Lower leg skin (tissue), 4 donors: ENCODE results near the gene CCDC116. TPM values are rescaled to one million over a fixed set of nuclear protein-coding genes. Genes with fewer than 3 reads are reported as not detected.

ENCODE experiments used
- DNase-seq, 2 donors: peaks; one replicate each; pipeline ENCODE4 v3.0.0-alpha.2; 2019; ENCODE audit warnings: low spot score in 2 of 2
- H3K4me3 ChIP-seq: fragments of 200-600 bp; sonication (generic); 2 replicates; pipeline ENCODE4 v1.5.1; 2017; ENCODE audit warnings: mild to moderate bottlenecking, low read depth; ENCODE audit not compliant: poor library complexity, severe bottlenecking
- POLR2A ChIP-seq, 2 donors: fragments of 450-650 bp; IDR thresholded peaks; one replicate each; pipeline ENCODE4 v1.6.1; 2016 to 2017; ENCODE audit warnings: antibody characterized with exemption in 2 of 2, mild to moderate bottlenecking in 1 of 2, moderate library complexity in 1 of 2
- WGBS, 2 donors: methylation state at CpG; one replicate each; pipeline ENCODE4 v1.1.5; 2018; 5-methylcytosine and 5-hydroxymethylcytosine counted together
- intact Hi-C: fragments of 100-400 bp; cut with DNase I; formaldehyde crosslinking; loops from one replicate; pipeline ENCODE4 v1.15.0; 2023; ENCODE audit warnings: low total_unique reads
- total RNA-seq, 4 donors: library from RNA; depleted of rRNA; stranded (reverse); fragments of >200 nt; gene quantifications; one replicate each; pipeline ENCODE4 v1.1.0, GENCODE V29; 2016
- TF ChIP-seq, protein P1 (sequence below), 3 donors: fragments of 450-650 bp; IDR thresholded peaks; one replicate each; pipeline ENCODE4 v1.5.1; 2016; ENCODE audit warnings: antibody characterized with exemption in 3 of 3, mild to moderate bottlenecking in 3 of 3, moderate library complexity in 2 of 3

The CCDC116 gene
- total RNA-seq, 4 donors from 2014 or later: 0.23 to 0.49 TPM; not detected in 2

DNA sequence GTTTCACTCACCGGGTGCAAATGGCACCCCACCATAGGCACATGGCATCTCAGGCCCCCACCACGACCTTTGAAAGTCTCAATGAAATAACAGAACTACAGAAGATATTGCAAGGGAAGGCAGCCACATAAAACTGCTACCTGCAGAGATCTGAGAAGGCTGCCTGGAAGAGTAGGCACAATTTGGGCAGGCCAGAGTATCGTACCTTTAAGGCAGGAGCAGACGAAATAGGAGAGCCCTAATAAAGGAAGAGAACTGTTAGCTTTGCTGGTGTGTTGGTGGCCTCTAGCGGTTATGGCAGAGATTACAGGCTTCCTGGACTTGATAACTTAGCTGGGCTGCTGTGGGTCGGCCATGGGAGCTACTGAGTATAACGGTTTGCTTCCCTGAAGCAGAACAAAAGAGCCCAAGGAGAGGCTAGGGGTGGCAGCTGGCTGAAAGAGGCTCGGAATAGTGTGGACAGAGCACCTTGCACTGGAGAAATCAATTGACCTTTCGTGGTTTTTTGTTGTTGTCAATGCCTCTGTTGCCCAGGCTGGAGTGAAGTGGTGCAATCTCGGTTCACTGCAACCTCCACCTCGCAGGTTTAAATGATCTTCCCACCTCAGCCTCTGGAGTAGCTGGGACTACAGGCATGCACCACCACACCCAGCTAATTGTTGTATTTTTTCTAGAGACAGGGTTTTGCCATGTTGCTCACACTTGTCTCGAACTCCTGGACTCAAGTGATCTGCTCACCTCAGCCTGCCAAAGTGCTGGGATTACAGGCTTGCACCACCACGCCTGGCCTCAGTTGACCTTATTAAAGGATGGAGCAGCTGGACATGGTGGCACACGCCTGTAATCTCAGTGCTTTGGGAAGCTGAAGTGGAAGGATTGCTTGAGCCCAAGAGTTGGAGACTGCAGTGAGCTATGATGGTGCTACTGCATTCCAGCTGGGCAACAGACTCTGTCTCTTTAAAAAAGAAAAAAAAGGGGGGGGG, 14.3 kb downstream of the CCDC116 start:
- DNase-seq: peak; percentile 73 to 92
- no peak overlapping the region for H3K4me3 ChIP-seq
- no peak for TF ChIP-seq POLR2A (IDR thresholded peaks at IDR 0.05)
- TF ChIP-seq, protein P1, sequence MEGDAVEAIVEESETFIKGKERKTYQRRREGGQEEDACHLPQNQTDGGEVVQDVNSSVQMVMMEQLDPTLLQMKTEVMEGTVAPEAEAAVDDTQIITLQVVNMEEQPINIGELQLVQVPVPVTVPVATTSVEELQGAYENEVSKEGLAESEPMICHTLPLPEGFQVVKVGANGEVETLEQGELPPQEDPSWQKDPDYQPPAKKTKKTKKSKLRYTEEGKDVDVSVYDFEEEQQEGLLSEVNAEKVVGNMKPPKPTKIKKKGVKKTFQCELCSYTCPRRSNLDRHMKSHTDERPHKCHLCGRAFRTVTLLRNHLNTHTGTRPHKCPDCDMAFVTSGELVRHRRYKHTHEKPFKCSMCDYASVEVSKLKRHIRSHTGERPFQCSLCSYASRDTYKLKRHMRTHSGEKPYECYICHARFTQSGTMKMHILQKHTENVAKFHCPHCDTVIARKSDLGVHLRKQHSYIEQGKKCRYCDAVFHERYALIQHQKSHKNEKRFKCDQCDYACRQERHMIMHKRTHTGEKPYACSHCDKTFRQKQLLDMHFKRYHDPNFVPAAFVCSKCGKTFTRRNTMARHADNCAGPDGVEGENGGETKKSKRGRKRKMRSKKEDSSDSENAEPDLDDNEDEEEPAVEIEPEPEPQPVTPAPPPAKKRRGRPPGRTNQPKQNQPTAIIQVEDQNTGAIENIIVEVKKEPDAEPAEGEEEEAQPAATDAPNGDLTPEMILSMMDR (IDR thresholded peaks at IDR 0.05): peak in 1 of 3 donors; percentile 68
- WGBS, 2 donors: 43 to 47% methylated on average over 14 of the region's 14 CpGs
- intact Hi-C loops: no loop called here

DNA sequence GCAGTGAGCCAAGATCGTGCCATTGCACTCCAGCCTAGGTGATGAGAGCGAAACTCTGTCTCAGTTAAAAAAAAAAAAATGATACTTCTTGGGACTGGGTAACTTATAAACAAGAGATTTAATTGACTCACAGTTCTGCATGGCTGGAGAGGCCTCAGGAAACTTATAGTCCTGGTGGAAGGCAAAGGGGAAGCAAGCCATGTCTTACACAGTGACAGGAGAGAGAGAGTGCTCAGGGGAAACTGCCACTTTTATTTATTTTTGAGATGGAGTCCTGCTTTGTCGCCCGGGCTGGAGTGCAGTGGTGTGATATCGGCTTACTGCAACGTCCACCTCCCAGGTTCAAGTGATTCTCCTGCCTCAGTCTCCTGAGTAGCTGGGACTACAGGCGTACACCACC, 17.7 kb downstream of the CCDC116 start:
- intact Hi-C loops: no loop called here

DNA sequence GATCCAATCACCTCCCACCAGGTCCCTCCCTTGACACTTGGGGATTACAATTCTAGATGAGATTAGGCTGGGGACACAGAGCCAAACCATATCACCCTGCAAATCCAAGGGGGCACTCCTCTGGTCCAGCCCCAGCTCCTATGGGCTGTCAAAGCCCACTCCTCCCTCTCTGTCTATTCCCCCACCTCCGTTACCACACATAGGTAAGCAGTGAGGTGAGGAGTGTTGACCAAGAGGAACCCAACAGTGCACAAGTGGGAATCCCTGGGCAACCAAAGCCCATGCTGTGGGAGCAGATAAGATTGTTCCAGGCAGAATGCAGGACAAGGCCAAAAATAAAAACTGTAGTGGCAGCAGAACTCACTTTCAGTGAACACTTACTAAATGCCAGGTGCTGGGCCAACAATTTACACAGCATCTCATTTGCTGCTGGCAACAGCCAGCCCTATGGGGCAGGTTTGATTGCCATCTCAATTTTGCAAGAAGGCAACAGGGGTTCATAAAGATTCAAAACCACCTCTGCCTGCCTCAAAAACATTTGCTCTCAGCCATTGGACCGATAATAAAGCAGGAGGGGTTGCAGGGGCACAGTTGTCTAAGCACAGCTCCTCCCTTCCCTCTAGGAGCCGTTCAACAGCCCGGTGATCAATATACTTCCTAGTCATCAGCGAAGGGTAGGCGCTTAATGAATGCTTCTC, 18.4 kb downstream of the CCDC116 start:
- DNase-seq: no peak
- no peak overlapping the region for H3K4me3 ChIP-seq
- WGBS, 2 donors: 22 to 26% methylated on average over 6 of the region's 6 CpGs
- TF ChIP-seq POLR2A (IDR thresholded peaks at IDR 0.05): no peak
- TF ChIP-seq, protein P1 (IDR thresholded peaks at IDR 0.05): no peak
- intact Hi-C loops: no loop called here

More for the DNA sequence above, 17.7 kb downstream of the CCDC116 start:
- 95 to 97% methylated on average over 7 of the region's 7 CpGs for WGBS, 2 donors
- H3K4me3 ChIP-seq: no peak overlapping the region
- no peak for DNase-seq
- TF ChIP-seq, protein P1 (IDR thresholded peaks at IDR 0.05): no peak
- no peak for TF ChIP-seq POLR2A (IDR thresholded peaks at IDR 0.05)

DNA sequence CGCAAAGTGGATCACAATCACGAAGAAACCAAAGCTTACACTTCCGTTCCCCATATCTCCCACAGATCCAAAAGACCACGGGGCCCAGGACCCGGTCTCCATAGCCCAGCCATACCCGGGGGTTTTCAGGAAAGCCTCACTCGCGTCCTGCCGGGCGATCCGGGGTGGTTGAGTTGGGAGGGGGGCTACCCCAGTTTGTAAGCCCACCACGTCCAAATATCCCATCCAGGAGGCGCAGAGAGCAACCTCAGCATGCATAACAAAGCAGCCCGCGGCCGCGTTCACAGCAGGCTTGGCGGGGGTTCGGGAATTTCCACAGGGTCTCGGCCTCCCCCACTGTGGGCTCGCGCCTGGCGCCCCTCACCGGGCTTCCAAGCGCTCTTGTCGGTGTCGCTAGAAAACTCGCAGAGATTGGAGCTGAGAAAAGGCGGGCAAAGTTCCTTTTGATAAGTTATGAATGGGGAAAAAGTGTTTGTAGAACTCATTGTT, 19.0 kb downstream of the CCDC116 start:
- no peak for TF ChIP-seq POLR2A (IDR thresholded peaks at IDR 0.05)
- TF ChIP-seq, protein P1 (IDR thresholded peaks at IDR 0.05): no peak
- DNase-seq: no peak
- H3K4me3 ChIP-seq: peak overlapping the region; percentile 34
- intact Hi-C loops: loop anchor here (1.0 kb wide), 1 partner anchor 25 kb away; no protein-coding TSS in a partner anchor
- WGBS, 2 donors: 2% methylated on average over 24 to 29 of the region's 29 CpGs

DNA sequence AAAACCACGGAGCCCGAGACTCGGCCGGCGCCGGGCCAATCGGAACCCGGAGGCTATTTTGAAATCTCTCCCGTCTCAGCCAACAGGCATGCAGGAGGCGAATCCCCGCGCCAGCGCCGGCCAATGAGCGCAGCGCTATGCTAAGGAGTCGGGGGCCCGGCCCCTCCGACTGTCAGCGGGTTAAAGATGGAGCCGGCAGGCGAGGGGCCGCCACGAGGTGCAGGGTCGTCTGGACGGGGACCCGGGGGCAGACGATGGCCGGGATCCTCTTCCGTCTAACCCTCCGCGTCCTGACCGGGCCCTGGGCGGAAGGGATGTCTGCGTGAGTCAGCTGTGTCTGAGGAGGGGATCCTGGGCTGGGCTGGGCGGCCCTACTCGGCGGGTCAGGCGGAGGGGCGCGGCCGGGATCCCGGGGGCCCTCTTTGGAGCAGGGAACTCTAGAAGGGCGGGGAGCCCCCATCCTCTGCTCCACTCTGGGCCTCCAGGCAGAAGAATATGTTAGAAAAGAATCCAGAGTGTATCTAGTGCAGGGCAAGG, 19.5 kb downstream of the CCDC116 start:
- DNase-seq: peak; percentile 87 to 97
- 0% methylated on average over 38 to 44 of the region's 44 CpGs for WGBS, 2 donors
- TF ChIP-seq, protein P1 (IDR thresholded peaks at IDR 0.05): no peak
- no peak for TF ChIP-seq POLR2A (IDR thresholded peaks at IDR 0.05)
- peak overlapping the region; percentile 34 for H3K4me3 ChIP-seq
- intact Hi-C loops: loop anchor here (1.0 kb wide), 1 partner anchor 26 kb away; no protein-coding TSS in a partner anchor
